Adrenal gland (tissue), 12 donors: ENCODE results near the gene FNIP2. TPM values are rescaled to one million over a fixed set of nuclear protein-coding genes. Genes with fewer than 3 reads are reported as not detected.

Source experiments
- DNase-seq, 7 donors: peaks; one replicate each; pipeline ENCODE4 v3.0.0-alpha.2; 2019 to 2020
- H3K27ac ChIP-seq, 5 donors: fragments of 200-600 bp; sonication (generic) in 4 of 5; 1 replicate in 3 of 5; 2 replicates in 2 of 5; pipeline versions ENCODE4 v1.5.1 to v1.8.0; 2016 to 2020; ENCODE audit warnings: mild to moderate bottlenecking in 1 of 5
- H3K27me3 ChIP-seq: fragments of 200-600 bp; 2 replicates; pipeline ENCODE4 v1.8.0; 2021
- H3K36me3 ChIP-seq, 2 donors: fragments of 200-600 bp; replicated peaks in 1 of 2; 1 replicate in 1 of 2; 2 replicates in 1 of 2; pipeline versions ENCODE4 v1.5.1 to v1.8.0; 2018 to 2022
- H3K4me1 ChIP-seq, 2 donors: fragments of 200-600 bp; replicated peaks in 1 of 2; 1 replicate in 1 of 2; 2 replicates in 1 of 2; pipeline versions ENCODE4 v1.5.1 to v1.8.0; 2018 to 2021
- H3K4me3 ChIP-seq, 4 donors: fragments of 200-600 bp; sonication (generic) in 3 of 4; one replicate each; pipeline ENCODE4 v1.5.1; 2016 to 2018
- H3K9me3 ChIP-seq, 3 donors: fragments of 200-600 bp; sonication (generic) in 1 of 3; replicated peaks in 1 of 3; 1 replicate in 2 of 3; 2 replicates in 1 of 3; pipeline versions ENCODE4 v1.5.1 to v1.8.0; 2016 to 2021
- POLR2A ChIP-seq, 2 donors: fragments of 450-650 bp; IDR thresholded peaks; one replicate each; pipeline ENCODE4 v1.6.1; 2017; ENCODE audit warnings: antibody characterized with exemption in 2 of 2, mild to moderate bottlenecking in 2 of 2, moderate library complexity in 1 of 2
- WGBS, 4 donors: extraction: QIAGEN DNeasy Blood & Tissue Kit in 2 of 4; methylation state at CpG; one replicate each; pipeline versions ENCODE4 v1.1.5 to v1.1.7; 2013 to 2017; 5-methylcytosine and 5-hydroxymethylcytosine counted together
- intact Hi-C, 2 donors: fragments of 100-400 bp; cut with DNase I; formaldehyde crosslinking; loops; one replicate each; pipeline versions ENCODE4 v1.14.1 to v1.15.0; 2022 to 2023
- polyA plus RNA-seq, 3 donors: library from polyadenylated mRNA; stranded (reverse); fragments of 200-250 nt in 2 of 3; fragments of 350-450 nt in 1 of 3; fragmentation: Illumina TruSeq in 1 of 3; extraction: RNeasy Lipid Tissue Mini Kit (QIAGEN cat#74804) in 1 of 3; gene quantifications; one replicate each; pipeline ENCODE4 v1.2.3, GENCODE V29; 2013 to 2014
- total RNA-seq, 9 donors: library from RNA; depleted of rRNA in 4 of 9; stranded (reverse); fragments of >200 nt in 4 of 9; fragments of 120-200 nt in 1 of 9; fragmentation: NEBNext Ultra II Directional in 1 of 9; extraction: Animal tissue kit (Norgen Biotek cat#: 25700) in 1 of 9; gene quantifications; one replicate each; pipeline versions ENCODE4 v1.1.0 to v1.2.4, GENCODE V29; 2013 to 2023
- TF ChIP-seq, protein P1 (sequence below), 6 experiments: fragments of 450-650 bp in 4 of 6; fragments of 200-600 bp in 2 of 6; sonication (generic) in 1 of 6; IDR thresholded peaks; 1 replicate in 5 of 6; 2 replicates in 1 of 6; pipeline versions ENCODE4 v1.5.1 to v1.8.0; 2016 to 2021; ENCODE audit warnings: antibody characterized with exemption in 6 of 6, mild to moderate bottlenecking in 2 of 6, moderate library complexity in 1 of 6
- donor health status: healthy with polysubstance abuse.
- donor health status: Bipolar disorder and iron deficiency.
- donor health status: DM: yes; HTN: yes; CAD: no.
- donor health status: DM: no; HTN: no; CAD: no.
- donor health status: DM: no; HTN: no; CAD: no.
- donor health status: DM: yes; HTN: yes; CAD: no.

FNIP2 gene
- total and polyA plus RNA-seq, 12 donors = 3.5 to 39.4 (median 27.1) TPM

DNA sequence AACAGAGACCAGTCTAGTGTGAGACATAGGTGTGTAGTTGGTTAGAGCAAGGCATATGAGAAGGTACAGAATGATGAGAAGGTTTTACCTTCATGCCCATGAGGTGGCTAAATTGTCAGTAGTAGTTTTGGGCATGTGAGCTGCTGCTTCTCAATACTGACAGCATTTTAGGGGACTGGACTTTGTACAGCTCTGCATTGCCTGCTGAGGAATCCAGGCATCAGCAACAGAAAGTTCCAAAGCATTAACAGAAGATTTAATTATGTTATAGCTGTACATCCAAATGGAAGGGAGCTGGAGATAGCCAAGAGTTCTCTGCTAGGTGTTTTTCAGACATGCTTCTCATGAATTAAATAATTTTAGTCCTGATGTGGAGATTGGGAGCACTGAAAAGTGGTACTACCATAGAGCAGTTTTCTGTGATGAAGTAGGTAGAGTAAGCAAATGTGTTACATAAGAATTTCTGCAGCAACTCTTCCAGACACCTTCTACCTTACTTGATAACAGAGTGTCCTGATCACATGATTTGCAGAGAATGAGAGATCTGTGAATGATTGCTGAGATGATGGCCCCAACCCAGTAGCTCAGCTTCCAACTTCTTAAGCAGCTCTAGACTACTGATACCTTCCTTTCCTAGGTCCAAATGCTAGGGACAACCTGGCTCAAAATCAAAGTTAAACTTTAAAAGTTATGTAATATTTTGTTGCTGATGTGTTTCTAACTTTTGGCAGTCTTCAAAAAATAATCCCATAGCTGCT lies 30.4 kb downstream of the FNIP2 start:
- H3K4me3 ChIP-seq = no peak overlapping the region
- no peaks in the 10 kb centered on the region for H3K9me3 ChIP-seq
- peaks cover 0 to 10% of the 10 kb centered on the region in 2 donors for H3K4me1 ChIP-seq
- intact Hi-C loops = no loop called here
- TF ChIP-seq, protein P1, sequence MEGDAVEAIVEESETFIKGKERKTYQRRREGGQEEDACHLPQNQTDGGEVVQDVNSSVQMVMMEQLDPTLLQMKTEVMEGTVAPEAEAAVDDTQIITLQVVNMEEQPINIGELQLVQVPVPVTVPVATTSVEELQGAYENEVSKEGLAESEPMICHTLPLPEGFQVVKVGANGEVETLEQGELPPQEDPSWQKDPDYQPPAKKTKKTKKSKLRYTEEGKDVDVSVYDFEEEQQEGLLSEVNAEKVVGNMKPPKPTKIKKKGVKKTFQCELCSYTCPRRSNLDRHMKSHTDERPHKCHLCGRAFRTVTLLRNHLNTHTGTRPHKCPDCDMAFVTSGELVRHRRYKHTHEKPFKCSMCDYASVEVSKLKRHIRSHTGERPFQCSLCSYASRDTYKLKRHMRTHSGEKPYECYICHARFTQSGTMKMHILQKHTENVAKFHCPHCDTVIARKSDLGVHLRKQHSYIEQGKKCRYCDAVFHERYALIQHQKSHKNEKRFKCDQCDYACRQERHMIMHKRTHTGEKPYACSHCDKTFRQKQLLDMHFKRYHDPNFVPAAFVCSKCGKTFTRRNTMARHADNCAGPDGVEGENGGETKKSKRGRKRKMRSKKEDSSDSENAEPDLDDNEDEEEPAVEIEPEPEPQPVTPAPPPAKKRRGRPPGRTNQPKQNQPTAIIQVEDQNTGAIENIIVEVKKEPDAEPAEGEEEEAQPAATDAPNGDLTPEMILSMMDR (IDR thresholded peaks at IDR 0.05) = no peak
- no peak for TF ChIP-seq POLR2A (IDR thresholded peaks at IDR 0.05)
- H3K27ac ChIP-seq = no peak overlapping the region
- no peaks in the 10 kb centered on the region for H3K36me3 ChIP-seq
- no peak for DNase-seq
- H3K27me3 ChIP-seq = no peaks in the 10 kb centered on the region

DNA sequence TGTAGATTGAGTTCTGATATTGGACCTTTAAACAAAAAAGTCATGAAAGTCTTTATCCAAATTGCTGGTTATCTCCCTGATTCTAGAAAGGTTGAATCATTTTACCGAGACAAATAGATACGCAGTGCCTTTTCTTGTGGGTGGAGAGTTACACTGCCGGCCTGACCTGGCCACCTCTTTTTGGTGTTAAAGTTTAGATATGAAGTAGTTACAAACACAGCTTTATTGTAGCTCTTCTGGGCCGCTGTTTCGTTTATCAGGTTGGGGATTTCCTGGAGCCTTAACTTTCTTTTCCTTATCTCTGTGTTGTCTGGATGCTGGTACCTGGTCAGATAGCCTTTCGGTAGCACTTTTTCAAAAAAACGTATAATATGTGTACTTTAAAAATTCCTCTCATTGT lies 31.0 kb downstream of the FNIP2 start:
- intact Hi-C loops = no loop called here
- DNase-seq = no peak

DNA sequence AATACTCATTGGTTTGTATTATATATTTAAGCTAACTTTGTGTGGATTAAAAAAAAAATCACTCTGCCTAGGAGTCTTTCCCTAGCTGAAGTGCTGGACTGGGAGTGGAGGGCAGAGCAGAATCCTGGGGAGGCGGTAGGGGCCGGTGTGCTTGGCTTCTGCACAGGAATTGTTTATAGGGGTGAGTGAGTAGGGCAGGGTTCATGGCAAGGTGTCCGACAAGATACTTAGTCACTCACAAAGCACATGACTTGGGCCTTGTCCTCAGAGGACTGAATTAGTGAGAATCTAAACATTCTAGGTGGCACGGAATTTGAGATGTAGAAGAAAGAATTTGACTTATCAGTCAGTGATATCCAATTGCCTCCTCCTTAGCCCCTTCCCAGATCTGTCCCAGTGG lies 32.2 kb downstream of the FNIP2 start:
- DNase-seq = peak in 3 of 7 donors; percentile 31 to 37 (median 37)
- H3K27ac ChIP-seq = peak overlapping the region in 2 of 5 donors; percentile 2 to 32
- H3K4me1 ChIP-seq = peaks cover 0 to 17% of the 10 kb centered on the region in 2 donors
- no peaks in the 10 kb centered on the region for H3K27me3 ChIP-seq
- no peak overlapping the region for H3K4me3 ChIP-seq
- H3K9me3 ChIP-seq = no peaks in the 10 kb centered on the region
- intact Hi-C loops = no loop called here
- TF ChIP-seq POLR2A (IDR thresholded peaks at IDR 0.05) = no peak
- no peaks in the 10 kb centered on the region for H3K36me3 ChIP-seq
- WGBS, 4 donors = 39 to 69% (median 58%) methylated on average over 4 of the region's 4 CpGs

More for the DNA sequence above, 31.0 kb downstream of the FNIP2 start:
- H3K36me3 ChIP-seq = no peaks in the 10 kb centered on the region
- WGBS, 4 donors = 69 to 77% (median 74%) methylated on average over 7 of the region's 7 CpGs
- H3K27me3 ChIP-seq = no peaks in the 10 kb centered on the region
- H3K4me1 ChIP-seq = peaks cover 0 to 12% of the 10 kb centered on the region in 2 donors
- no peak overlapping the region for H3K27ac ChIP-seq
- TF ChIP-seq POLR2A (IDR thresholded peaks at IDR 0.05) = no peak
- TF ChIP-seq, protein P1 (IDR thresholded peaks at IDR 0.05) = no peak
- no peaks in the 10 kb centered on the region for H3K9me3 ChIP-seq
- H3K4me3 ChIP-seq = no peak overlapping the region

DNA sequence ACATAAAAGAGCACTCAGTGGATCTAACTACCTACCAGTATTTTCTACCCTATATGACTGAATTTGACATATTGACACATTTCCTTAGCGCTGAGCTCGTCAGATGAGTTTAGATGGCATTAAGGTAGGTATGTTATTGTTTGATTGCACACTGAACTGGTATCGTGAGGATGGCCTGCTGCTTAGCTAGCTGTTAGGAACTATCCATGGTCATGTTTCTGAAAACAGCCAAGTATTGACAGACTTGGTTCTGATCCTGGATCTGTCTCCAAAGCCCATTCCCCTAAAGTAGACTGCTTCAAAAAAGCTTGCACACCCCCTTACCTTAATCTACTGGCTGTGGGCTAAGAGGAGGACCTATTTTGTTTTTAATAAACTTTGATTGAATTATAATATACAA lies 32.9 kb downstream of the FNIP2 start:
- TF ChIP-seq, protein P1 (IDR thresholded peaks at IDR 0.05) = no peak
- no peak for TF ChIP-seq POLR2A (IDR thresholded peaks at IDR 0.05)
- Histone ChIP-seq H3K4me1 (peaks cover 0 to 17% of the 10 kb centered on the region in 2 donors), H3K27ac (no peak overlapping the region), H3K4me3 (no peak overlapping the region), H3K27me3 (no peaks in the 10 kb centered on the region), H3K9me3 (no peaks in the 10 kb centered on the region), H3K36me3 (no peaks in the 10 kb centered on the region)
- intact Hi-C loops = no loop called here
- 97 to 100% (median 99%) methylated on average over 3 of the region's 3 CpGs for WGBS, 4 donors
- no peak for DNase-seq

DNA sequence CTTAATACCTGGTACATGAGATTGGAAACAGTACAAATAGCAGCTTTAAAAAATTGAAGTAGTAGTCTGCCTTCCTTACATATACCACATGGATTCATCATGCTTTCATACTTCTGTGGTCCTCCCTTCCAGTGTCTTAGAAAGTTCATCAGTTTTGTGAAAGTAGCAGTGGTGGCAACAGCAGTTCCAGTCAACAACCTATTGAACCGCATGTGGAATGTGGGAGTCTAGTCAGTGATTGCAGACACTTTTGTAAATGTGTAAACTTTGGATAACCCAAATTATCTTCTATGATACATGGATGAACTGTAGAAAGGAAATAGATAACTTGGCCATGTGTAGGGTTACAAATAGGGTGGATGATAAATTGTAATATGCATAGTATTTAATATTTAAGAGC lies 34.1 kb downstream of the FNIP2 start:
- Histone ChIP-seq H3K9me3 (no peaks in the 10 kb centered on the region), H3K36me3 (no peaks in the 10 kb centered on the region), H3K4me3 (no peak overlapping the region), H3K27ac (no peak overlapping the region), H3K4me1 (peaks cover 0 to 30% of the 10 kb centered on the region in 2 donors), H3K27me3 (no peaks in the 10 kb centered on the region)
- intact Hi-C loops = no loop called here
- DNase-seq = no peak
- TF ChIP-seq, protein P1 (IDR thresholded peaks at IDR 0.05) = no peak
- TF ChIP-seq POLR2A (IDR thresholded peaks at IDR 0.05) = no peak
- WGBS, 4 donors = 85 to 91% (median 89%) methylated on average over 1 of the region's 1 CpG
